Activated T-cell treated with anti-CD3 and anti-CD28 coated beads, Interleukin-2, amount 50 U/mL, for 48 hours (primary cell): ENCODE data around the gene PRSS50.

ENCODE experiments used
- DNase-seq, 2 experiments: peaks; one replicate each; pipeline ENCODE4 v3.0.0-alpha.2; 2020

PRSS50 gene

GRCh38 chr3:46690798-46691197, 26.9 kb downstream of the PRSS50 start:
- no peak for DNase-seq

GRCh38 chr3:46685446-46685845, 32.2 kb downstream of the PRSS50 start:
- no peak for DNase-seq

- DNase-seq, result no peak
These were observed 32.8 kb downstream of the PRSS50 start for GRCh38 chr3:46684891-46685290.

GRCh38 chr3:46682974-46683373, 34.7 kb downstream of the PRSS50 start:
- DNase-seq, result no peak

GRCh38 chr3:46681856-46682540, 35.7 kb downstream of the PRSS50 start:
- DNase-seq, result no peak

GRCh38 chr3:46681387-46681786, 36.3 kb downstream of the PRSS50 start:
- no peak for DNase-seq

- DNase-seq, result no peak
These were observed 37.3 kb downstream of the PRSS50 start for GRCh38 chr3:46680298-46680826.

GRCh38 chr3:46679681-46680080, 38.0 kb downstream of the PRSS50 start:
- no peak for DNase-seq

GRCh38 chr3:46678280-46678679, 39.4 kb downstream of the PRSS50 start:
- no peak for DNase-seq

GRCh38 chr3:46677411-46677726, 40.3 kb downstream of the PRSS50 start:
- DNase-seq, result no peak

GRCh38 chr3:46676601-46677410, 40.9 kb downstream of the PRSS50 start:
- DNase-seq, result no peak

- no peak for DNase-seq
These were observed 41.7 kb downstream of the PRSS50 start for GRCh38 chr3:46675843-46676567.

GRCh38 chr3:46675426-46675825, 42.2 kb downstream of the PRSS50 start:
- no peak for DNase-seq

- DNase-seq, result no peak
These were observed 43.4 kb downstream of the PRSS50 start for GRCh38 chr3:46674031-46674845.

GRCh38 chr3:46673151-46674030, 44.3 kb downstream of the PRSS50 start:
- no peak for DNase-seq

- no peak for DNase-seq
These were observed 45.3 kb downstream of the PRSS50 start for GRCh38 chr3:46672349-46672695.

- no peak for DNase-seq
These were observed 45.9 kb downstream of the PRSS50 start for GRCh38 chr3:46671541-46672348.

- DNase-seq, result no peak
These were observed 46.7 kb downstream of the PRSS50 start for GRCh38 chr3:46670891-46671427.

- DNase-seq, result no peak
These were observed 47.4 kb downstream of the PRSS50 start for GRCh38 chr3:46670000-46670890.
